Germinal center (tissue), 1 donor: ENCODE measurements around the gene ZBTB20.

Experiments used
- DNase-seq: peaks from one replicate; pipeline ENCODE4 v3.0.0; 2012; ENCODE audit warnings: mixed read lengths, low spot score

ZBTB20 gene

DNA sequence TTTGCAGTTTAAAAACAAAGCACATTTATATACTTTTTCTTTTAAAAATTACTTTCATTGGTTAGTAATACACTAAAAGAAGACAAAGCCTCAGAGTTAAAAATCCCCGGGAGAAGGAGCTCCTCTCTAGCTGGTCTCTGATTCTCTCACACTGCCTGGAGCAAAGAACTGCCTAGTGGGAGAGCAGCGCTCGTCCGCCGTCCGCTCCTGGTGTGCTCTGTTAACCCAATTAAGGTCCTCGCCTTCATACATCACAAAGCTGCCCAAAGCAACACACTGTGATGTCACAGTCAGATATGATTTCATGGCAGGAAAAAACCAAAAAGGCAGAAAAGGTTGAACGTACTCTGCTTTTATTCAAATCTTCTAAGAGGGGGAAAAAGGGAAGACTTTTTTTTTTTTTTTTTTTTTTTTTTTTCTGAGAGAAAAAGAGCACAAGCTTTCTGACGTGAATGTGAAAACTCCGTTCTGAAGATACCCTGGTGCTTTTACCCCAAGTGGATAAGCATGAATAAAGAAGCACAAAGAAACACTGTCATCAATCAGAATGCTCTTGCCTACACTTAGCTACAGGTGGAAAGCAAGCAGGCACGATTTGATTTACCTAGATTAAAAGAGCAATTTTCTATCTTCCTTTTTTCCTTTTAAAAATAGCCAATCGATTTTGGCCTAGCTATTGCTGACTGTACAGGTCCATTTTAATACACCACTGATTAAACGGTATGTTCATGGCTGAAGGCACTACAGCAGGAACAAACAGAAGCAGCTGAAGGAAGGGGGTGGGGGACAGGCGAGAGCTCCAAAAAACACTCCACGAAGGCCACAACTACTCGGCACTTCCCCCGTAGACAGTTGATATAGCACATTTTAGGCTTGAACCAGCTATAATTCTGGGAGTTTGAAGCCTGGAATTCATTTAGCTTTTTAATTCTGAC is 738.1 kb downstream of the ZBTB20 start:
- DNase-seq = no peak

DNA sequence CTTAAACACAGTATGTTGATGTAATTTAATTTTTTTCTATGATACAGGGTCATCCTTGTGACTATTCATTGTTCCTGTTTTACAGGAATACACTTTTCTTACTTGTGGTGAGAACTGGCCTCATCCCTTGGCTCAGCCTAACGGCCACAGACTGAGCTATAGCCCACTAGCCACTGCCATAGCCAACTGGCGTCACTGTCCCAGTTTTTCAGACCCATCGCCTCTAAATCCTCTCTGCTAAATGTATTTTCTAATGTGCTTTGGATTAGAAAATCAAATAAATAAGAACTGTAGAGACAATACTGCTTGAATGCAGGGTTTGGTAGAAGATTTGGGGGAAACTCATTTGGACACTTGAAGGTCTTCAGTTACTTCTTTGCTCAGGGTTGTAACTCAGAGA is 740.2 kb downstream of the ZBTB20 start:
- DNase-seq = no peak

DNA sequence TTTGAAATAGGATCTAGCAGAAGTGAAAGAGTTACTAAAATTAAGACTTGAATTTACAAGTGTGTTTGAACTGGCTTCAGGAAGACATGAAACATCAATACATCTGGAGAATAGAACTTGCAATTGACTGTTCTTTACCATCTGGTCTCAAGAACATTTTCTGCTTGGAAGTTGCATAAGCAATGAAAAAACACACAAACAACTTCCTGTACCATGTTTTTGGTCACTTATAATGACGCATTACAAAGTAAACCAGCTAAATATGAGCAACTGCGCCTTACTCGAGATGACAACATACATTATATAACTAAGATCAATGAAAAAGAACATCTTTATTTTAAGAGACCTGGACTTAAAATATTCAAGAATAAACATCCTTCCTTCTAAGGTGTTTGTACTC is 740.8 kb downstream of the ZBTB20 start:
- DNase-seq = no peak

DNA sequence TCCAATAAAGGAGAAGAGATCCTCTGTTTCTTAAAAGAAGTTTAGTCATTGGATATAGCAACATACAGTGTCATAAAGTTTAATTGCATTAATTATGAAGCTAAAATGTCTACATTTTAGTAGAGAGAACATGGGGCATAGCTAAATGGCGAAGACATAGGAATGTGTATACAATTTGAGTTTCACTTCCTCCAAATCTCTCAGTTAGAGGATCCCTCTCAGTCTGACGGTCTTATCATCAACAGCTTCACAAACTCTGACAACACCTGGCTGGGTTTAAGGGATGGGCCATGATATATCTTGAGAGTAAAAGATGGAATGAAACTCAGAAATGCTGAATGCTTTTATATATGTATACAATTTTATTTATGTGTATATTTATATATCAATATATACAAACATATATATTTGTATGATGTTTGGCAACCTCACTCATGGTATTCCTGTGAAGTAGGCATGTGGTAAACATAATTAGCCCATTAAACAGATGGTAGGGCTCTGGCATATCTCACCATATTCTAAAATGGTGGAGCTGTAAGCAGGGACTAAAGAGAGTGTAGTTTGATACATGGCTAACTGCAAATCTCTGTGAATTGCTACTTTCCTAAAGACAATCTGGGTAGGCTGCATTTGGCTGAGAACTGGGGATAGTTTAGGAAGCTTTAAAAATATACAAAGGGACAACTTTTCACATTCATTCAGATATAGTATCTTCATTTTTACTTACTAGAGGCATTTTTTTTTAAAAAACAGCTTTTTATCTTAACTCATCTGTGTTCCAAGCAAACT is 741.7 kb downstream of the ZBTB20 start:
- peak; percentile 28 for DNase-seq

DNA sequence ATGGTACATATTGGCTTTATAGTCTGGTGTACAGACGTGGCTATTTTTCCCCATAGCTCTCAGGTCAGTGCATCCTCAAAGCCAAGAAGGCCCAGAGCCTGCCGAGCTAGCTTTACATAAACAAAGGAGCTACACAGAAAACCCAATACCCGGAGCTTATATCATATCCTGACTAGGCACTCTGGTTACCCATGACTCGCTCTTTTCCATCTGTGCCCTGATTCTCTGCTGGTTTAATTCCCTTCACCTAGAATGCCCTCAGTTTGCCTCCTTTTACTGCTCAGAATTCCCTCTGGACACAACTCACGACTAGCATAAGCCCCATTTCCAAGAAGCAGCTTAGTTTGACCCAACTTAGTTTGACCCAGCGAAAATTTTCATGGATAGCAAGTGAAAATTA is 742.5 kb downstream of the ZBTB20 start:
- DNase-seq = no peak

DNA sequence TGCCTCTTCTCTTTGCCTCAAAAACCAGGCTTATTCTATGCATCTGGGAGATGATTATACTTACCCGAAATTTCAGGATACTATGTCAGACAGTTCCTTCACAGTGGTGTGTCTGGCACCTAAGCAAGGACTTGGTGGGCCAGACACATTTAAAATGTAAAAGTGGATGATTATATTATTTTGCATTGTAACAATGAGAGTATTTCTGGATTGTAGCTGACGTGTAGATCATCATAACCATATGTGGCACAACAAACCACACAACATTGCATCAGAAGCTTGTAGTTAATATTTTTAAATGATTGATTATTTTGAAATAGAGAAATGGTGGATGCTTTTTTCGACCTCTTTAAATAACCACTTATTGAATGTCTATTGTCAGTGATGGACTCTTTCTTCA is 744.2 kb downstream of the ZBTB20 start:
- DNase-seq = no peak

DNA sequence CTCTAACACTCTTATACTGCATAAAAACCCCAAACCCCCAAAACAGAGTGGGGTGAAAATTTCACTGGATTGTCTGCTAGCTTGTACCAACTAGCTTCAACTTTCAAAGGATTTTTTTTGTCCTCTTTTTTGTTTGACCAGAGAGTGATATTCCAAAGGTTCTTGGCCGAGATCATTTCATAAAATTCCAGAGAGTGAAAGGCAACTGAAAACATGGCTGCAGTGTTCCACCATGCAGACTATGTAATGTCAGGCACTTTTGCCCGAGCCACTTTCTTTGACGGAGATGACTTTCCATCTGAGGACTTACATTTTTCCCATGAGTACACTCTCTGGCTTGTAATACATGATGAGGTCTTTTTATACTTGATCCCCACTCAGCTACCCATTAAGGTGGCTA is 745.7 kb downstream of the ZBTB20 start:
- DNase-seq = no peak

DNA sequence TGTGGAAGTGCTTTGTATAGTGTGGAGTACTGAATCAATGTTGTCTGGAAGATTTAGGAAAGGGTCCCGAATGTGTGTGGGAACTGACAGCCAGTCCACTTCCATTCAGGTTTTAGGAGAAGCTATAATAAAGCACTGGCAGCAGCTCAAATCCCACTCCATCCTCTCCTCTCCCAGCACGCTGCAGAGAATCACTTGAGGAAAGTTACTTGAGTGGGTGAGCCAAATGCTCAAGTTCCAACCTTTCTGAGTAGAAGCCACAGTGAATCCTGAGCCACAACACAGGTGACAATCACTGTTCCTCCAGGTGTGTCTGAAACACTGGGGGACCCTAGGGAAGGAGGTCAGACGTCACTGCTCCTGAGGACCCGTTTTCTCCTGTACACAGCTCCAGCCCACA is 746.7 kb downstream of the ZBTB20 start:
- DNase-seq = no peak

DNA sequence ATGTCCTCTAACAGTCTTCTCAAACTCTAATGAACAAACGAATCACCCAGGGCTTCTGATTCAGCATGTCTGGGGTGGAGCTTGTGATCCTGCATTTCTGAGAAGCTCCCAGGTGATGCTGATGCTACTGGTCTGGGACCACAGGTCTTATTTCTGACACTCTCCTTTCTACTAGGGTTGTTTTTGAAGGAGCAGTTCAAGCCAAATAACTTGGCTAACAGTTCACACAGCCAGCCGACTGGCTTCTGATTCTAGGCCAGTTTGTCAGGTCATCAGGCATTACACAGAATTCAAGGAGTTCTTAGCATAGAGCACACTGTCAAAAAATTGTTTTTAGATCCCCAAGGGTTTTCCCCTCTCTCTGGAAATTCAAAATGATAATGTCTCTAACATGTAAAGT is 752.5 kb downstream of the ZBTB20 start:
- no peak for DNase-seq

DNA sequence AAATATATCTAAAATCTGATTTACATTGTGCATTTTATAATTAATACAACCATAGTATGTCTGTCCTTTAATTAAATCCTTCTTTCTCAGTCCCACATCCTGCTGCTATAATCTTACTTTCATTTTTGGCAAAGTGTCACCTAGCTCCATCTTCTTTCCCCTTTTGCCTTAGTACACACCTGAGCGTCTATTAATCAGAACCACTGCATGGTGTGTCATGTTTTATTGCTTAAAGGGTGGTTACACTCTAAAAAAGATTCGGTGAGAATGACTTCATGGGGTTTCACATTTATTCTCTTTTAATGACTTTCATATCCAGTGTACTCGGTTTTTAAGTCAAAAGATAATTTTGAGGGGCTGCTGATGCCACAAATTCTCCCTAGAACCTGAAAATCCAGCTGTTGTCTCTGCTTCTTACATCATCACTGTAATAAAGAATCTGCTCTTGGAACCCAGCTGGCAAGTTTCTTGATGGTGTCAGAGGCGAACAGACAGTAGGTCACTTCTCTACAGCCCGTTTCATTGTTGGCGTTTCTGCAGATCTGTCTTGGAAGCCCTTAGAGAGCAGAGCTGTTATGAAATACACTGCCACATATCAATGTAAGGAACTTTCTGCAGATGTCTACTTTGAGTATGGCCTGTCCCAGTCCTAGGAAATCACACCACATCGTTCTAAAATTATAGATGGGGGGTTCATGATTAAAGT is 753.6 kb downstream of the ZBTB20 start:
- DNase-seq = no peak

DNA sequence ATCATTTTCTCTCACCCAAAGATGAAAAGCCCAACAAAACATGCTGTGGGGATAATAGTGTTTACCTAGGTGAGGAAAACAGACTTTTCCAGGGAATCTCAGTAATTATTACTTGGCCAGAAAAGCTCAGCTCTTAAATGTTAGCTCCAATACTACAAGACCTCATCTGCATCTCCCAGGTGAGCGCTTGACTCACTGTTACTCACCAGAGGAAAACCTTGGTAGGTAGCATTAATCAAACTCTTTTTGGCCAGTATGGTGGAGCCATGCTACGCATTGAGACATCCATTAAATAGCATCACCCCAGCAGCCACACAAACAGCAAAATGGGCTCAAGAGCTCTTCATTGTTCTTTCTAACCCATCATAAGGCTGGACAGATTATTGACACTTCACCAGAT is 754.3 kb downstream of the ZBTB20 start:
- DNase-seq = no peak

DNA sequence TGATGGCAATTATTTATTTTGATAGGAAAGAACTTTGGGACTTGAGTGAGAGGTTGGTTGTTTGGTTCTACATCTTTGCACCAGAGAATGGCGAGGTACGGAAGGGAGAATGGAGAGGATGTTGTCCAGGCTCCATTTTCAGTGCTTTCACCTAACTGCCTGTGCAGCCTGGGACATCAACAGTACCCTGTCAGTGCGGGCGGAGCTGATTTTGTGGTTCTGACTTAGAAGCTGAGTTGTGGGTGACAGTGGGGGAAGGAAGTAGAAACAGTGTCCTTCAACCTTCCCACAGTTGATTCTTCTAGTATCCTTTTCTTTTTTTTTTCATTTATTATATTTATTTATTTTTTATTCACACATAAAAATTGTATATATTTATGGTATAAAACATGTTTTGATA is 757.9 kb downstream of the ZBTB20 start:
- DNase-seq = no peak

DNA sequence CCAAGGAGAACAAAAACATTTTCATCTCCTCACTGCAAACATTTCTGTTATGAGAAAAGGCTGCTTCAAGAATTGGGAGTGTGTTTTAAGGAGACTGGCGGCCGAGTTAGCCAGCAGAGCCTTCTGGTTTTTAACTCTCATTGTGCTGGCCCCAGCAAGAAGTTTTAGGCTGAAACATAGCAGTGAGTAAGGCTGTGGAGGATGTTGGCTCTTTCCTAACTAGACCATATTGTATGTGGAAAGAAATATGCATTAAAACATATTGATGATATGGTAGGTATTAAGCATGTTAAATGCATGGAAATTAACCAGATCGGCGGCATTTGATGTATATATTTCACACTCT is 762.6 kb downstream of the ZBTB20 start:
- DNase-seq = no peak

DNA sequence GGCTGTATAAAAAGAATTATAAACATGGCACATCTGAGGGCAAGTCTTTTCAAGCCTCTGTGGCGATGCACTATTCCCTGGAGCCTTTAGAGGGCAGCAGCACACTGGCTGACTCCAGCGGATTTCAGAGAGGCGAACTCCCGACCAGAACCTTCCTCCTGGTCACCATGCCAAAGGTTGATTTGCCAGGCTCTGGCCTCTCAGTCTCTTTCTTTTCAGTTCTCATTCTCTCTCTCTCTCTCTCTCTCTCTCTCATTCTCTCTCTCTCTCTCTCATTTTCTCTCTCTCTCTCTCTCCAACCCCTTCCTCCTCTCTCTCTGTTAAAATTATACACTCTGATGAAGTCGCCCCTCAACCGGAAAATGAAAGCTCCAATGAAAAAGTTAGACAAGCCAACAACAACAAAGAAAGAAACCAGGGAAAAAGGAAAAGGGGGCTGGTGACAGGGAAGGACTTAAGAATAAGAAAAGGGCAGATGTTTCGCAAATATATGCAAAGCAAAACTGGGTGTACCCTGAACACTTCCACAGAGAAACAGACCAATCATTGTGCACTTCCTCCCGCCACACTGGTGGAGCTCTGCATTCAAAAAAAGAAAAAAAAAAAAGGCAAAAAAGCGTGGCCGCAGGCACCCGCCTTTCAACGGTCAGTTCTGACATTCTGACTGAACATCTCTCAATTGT is 763.1 kb downstream of the ZBTB20 start:
- peak; percentile 71 for DNase-seq

DNA sequence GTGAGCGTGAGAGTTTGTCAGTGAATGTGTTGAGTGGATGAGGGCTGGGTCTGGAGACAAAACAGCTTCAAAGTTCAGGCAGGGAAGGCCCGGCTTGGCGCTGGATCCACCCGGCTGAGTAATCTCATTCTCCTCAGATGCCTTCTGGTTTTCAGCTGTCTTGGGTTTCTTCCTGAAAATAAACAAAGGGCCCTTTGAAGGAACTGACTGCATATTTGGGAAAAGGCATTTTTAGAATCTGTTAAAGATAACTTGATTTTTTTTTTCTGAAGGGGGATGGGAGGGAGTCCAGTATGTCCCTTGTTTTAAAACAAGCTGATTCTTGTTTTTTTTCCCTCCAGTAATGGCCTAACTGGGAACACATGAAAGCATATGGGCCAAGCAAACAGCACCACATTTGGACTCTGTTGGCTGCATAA is 766.8 kb downstream of the ZBTB20 start:
- DNase-seq = no peak

DNA sequence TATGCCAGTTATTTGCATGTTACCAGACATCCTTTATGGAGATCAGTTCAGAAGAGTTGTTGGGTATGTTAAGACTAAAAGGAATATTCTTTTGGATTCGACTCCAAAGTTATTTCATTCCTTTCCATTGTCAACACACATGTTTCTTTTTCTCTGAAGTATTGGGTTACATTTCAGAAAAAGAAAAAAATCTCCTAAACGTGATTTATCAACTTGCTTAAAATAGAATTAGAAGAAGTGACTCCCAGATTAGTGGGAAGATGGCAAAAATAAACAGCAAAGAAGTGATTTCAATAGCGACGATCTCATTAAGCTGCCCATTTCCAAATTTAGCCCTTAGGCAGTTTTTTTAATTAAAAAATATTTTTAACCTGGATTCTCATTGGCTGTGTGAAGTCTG is 767.8 kb downstream of the ZBTB20 start:
- DNase-seq = no peak

DNA sequence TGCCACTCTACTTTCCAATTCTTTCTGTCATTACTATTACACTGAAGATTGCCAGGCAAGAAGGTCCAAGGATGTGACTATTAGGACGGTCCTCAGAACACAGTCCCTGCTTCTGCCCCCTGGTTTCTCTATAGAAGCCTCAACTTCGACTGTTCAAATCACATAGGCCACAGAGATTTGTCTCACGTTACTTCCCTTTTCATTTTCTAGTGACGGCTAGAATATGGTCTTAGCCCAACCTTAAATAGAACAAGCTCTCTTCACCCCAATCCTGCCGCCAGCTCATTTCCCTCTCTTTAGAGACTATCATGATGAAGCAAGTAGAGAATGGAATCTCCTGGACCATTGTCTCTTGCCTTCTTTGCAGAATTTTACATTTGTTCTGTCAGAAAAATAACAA is 768.3 kb downstream of the ZBTB20 start:
- peak; percentile 21 for DNase-seq

DNA sequence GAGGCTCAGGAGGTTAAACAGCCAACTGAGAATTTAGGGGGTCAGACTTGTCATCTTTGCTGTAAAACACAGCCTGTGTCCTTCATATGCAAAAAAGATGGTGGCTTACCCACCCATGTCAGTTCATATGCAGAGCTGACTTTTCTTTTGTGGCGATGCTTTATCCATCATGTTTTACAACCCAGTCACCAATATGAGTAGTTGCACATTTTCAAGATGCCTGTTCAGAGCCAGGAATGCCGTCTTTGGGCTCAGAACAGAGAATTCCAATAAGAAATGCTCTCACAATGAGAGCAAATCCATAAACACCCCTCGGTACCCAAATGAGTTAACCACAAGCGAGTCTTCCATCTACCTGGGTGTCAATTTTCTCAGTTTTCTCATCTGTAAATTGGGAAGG is 769.7 kb downstream of the ZBTB20 start:
- no peak for DNase-seq

DNA sequence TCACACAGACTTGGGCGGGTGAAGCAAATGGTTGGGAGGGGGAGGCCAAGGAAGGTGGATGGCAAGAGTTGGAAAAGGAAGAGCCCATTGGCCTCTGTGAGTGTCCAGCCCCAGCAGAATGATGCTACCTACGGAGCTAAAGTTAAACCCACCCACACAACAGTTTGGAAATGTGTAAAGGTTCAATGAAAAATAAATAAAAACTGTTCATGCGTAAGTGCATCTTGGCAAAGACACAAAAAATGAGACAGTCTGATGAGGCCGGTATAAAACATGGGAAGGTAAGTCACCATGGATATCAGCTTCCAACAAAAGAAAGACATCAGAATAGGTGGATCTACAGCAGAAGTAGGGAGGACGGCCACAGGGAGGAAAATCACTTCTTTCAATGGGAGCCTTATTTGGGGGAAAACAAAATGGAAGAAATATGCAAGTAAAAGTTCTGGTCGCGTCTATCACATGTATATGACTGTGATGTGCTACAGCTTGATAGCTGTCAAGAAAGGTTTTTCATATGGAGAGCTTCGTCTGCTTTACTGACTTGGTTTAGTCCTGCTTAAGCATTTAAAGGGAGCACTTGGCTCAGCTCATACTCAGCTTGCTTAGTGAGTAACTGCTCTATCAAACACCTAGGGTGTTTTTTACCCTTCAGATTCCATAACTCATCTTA is 770.4 kb downstream of the ZBTB20 start:
- DNase-seq = no peak

DNA sequence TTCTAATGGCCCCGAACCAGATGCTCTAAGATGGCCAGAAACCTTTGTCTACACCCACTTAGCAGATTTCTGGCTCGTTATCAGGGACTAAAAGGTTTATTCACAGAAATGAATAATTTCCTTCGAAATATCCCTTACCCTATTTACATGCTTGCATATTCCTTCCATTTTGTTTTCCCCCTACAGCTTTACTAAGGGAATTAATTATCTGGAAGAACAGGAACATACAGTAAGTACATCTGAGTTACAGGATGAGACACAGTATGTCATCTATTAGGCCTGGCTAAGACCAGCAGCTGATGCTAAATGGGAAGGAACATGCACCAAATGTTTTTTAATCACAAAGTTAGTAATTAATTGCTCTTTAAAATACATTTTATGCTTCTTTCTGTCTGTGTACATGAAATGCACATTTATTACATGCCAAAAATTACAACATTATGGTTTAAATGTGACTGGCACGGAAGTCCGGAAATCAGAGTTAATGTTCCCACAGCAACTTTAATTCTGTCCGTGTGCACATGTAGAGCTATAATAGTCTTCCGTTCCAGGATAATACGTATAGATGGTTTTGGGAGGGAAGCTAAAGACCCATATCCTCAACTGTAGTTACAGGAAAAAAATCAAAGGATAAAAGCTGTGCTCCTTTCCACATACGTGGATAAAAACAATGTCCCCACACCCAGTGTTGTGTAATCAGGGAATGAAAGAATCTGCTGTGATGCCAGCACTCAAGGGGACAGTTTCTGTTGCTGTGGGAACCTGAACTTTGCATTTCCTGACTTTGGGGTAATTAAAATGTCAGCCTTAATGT is 771.3 kb downstream of the ZBTB20 start:
- DNase-seq = no peak
